H9 (cell line): ENCODE measurements around the gene TTC1. TPM values are rescaled to one million over a fixed set of nuclear protein-coding genes. Genes with fewer than 3 reads are reported as not detected.

ENCODE experiments used
- DNase-seq: peaks from one replicate; pipeline ENCODE4 v3.0.0-alpha.2; 2017
- H2AFZ ChIP-seq: one replicate; pipeline ENCODE4 v1.6.1; 2013; ENCODE audit warnings: mild to moderate bottlenecking, low read length, control low read depth, moderate library complexity
- H2AK5ac ChIP-seq: 2 replicates; pipeline ENCODE4 v1.6.1; 2013; ENCODE audit warnings: low read length, control low read depth, mixed read lengths; ENCODE audit not compliant: insufficient read length
- H2BK120ac ChIP-seq: one replicate; pipeline ENCODE4 v1.6.1; 2013; ENCODE audit warnings: low read depth, mild to moderate bottlenecking, low read length, control low read depth, inconsistent platforms; ENCODE audit not compliant: poor library complexity, severe bottlenecking
- H2BK12ac ChIP-seq: 2 replicates; pipeline ENCODE4 v1.6.1; 2013; ENCODE audit warnings: low read length, control low read depth, mixed read lengths, low read depth; ENCODE audit not compliant: insufficient read length
- H2BK15ac ChIP-seq: 2 replicates; pipeline ENCODE4 v1.6.1; 2013; ENCODE audit warnings: low read depth, low read length, control low read depth
- H2BK20ac ChIP-seq: one replicate; pipeline ENCODE4 v1.6.1; 2013; ENCODE audit warnings: low read depth, mild to moderate bottlenecking, low read length, control low read depth, inconsistent platforms; ENCODE audit not compliant: poor library complexity, severe bottlenecking
- H2BK5ac ChIP-seq: 2 replicates; pipeline ENCODE4 v1.6.1; 2013; ENCODE audit warnings: low read length, control low read depth, mixed read lengths; ENCODE audit not compliant: insufficient read length
- H3K14ac ChIP-seq: 2 replicates; pipeline ENCODE4 v1.6.1; 2013; ENCODE audit warnings: low read length, control low read depth; ENCODE audit not compliant: insufficient read depth
- H3K18ac ChIP-seq: 2 replicates; pipeline ENCODE4 v1.6.1; 2013; ENCODE audit warnings: low read depth, mild to moderate bottlenecking, mixed read lengths, low read length, control low read depth; ENCODE audit not compliant: insufficient read length
- H3K23ac ChIP-seq: 2 replicates; pipeline ENCODE4 v1.6.1; 2013; ENCODE audit warnings: low read length, control low read depth, mixed read lengths, low read depth; ENCODE audit not compliant: insufficient read length
- H3K23me2 ChIP-seq: 2 replicates; pipeline ENCODE4 v1.6.1; 2013; ENCODE audit warnings: low read depth, mild to moderate bottlenecking, mixed read lengths, low read length, control low read depth; ENCODE audit not compliant: insufficient read length, poor library complexity, severe bottlenecking
- H3K27ac ChIP-seq: 2 replicates; pipeline ENCODE4 v1.5.1; 2013; ENCODE audit warnings: low read length, control low read depth, mixed read lengths, low read depth; ENCODE audit not compliant: insufficient read length
- H3K27me3 ChIP-seq: 2 replicates; pipeline ENCODE4 v1.6.1; 2013; ENCODE audit warnings: low read length, control low read depth, inconsistent platforms; ENCODE audit not compliant: insufficient read depth
- H3K4ac ChIP-seq: 2 replicates; pipeline ENCODE4 v1.6.1; 2013; ENCODE audit warnings: low read depth, mild to moderate bottlenecking, control low read depth, inconsistent platforms, low read length, moderate library complexity
- H3K4me1 ChIP-seq: 2 replicates; pipeline ENCODE4 v1.6.1; 2013; ENCODE audit warnings: low read length, control low read depth, inconsistent platforms; ENCODE audit not compliant: insufficient read depth
- H3K4me2 ChIP-seq: 2 replicates; pipeline ENCODE4 v1.6.1; 2013; ENCODE audit warnings: low read length, control low read depth, mixed read lengths; ENCODE audit not compliant: insufficient read length, insufficient read depth
- H3K56ac ChIP-seq: 2 replicates; pipeline ENCODE4 v1.6.1; 2013; ENCODE audit warnings: low read depth, mild to moderate bottlenecking, mixed read lengths, low read length, control low read depth; ENCODE audit not compliant: insufficient read length
- H3K79me1 ChIP-seq: 2 replicates; pipeline ENCODE4 v1.6.1; 2013; ENCODE audit warnings: low read depth, mild to moderate bottlenecking, moderate library complexity, low read length, control low read depth, inconsistent platforms; ENCODE audit not compliant: insufficient read depth, poor library complexity, severe bottlenecking
- H3K79me2 ChIP-seq: 2 replicates; pipeline ENCODE4 v1.6.1; 2013; ENCODE audit warnings: low read length, control low read depth, inconsistent platforms; ENCODE audit not compliant: insufficient read depth
- H3K9ac ChIP-seq: 2 replicates; pipeline ENCODE4 v1.6.1; 2013; ENCODE audit warnings: low read length, control low read depth, mixed read lengths; ENCODE audit not compliant: insufficient read length; ENCODE audit errors: extremely low read depth
- H3K9me3 ChIP-seq: one replicate; pipeline ENCODE4 v1.6.1; 2013; ENCODE audit warnings: low read depth, low read length, inconsistent platforms; ENCODE audit not compliant: control insufficient read depth
- H3T11ph ChIP-seq: one replicate; pipeline ENCODE4 v1.6.1; 2013; ENCODE audit warnings: mild to moderate bottlenecking, low read length, control low read depth, inconsistent platforms
- H4K20me1 ChIP-seq: one replicate; pipeline ENCODE4 v1.6.1; 2013; ENCODE audit not compliant: control insufficient read depth, insufficient read length, insufficient read depth
- H4K5ac ChIP-seq: 2 replicates; pipeline ENCODE4 v1.6.1; 2013; ENCODE audit warnings: low read depth, mild to moderate bottlenecking, mixed read lengths, low read length, control low read depth; ENCODE audit not compliant: insufficient read length
- H4K8ac ChIP-seq: replicated peaks from 2 replicates; pipeline ENCODE4 v1.6.1; 2013; ENCODE audit warnings: low read length, control low read depth, mixed read lengths, low read depth; ENCODE audit not compliant: insufficient read length
- H4K91ac ChIP-seq: 2 replicates; pipeline ENCODE4 v1.6.1; 2013; ENCODE audit warnings: low read depth, mild to moderate bottlenecking, moderate library complexity, mixed read lengths, low read length, control low read depth; ENCODE audit not compliant: insufficient read length
- H3K27ac Mint-ChIP-seq, 3 experiments: 2 replicates in 2 of 3; 3 replicates in 1 of 3; pipeline ENCODE4 v1.8.0; 2020 to 2021; ENCODE audit warnings: mixed read lengths in 3 of 3, mild to moderate bottlenecking in 1 of 3, moderate library complexity in 1 of 3
- H3K27me3 Mint-ChIP-seq: 2 replicates; pipeline ENCODE4 v1.8.0; 2021; ENCODE audit warnings: low read depth, mild to moderate bottlenecking, moderate library complexity, mixed read lengths
- H3K36me3 Mint-ChIP-seq, 3 experiments: 2 replicates in 2 of 3; 3 replicates in 1 of 3; pipeline ENCODE4 v1.8.0; 2020 to 2021; ENCODE audit warnings: low read depth in 3 of 3, mixed read lengths in 3 of 3; ENCODE audit not compliant: insufficient read depth in 1 of 3
- H3K4me1 Mint-ChIP-seq, 2 experiments: 2 replicates each; pipeline ENCODE4 v1.8.0; 2020; ENCODE audit warnings: mixed read lengths in 2 of 2
- H3K4me3 Mint-ChIP-seq, 2 experiments: 2 replicates in 1 of 2; 3 replicates in 1 of 2; pipeline ENCODE4 v1.8.0; 2020 to 2021; ENCODE audit warnings: mild to moderate bottlenecking in 2 of 2, mixed read lengths in 2 of 2, moderate library complexity in 1 of 2
- H3K9me3 Mint-ChIP-seq, 2 experiments: 2 replicates in 1 of 2; 3 replicates in 1 of 2; pipeline ENCODE4 v1.8.0; 2020; ENCODE audit warnings: mild to moderate bottlenecking in 2 of 2, mixed read lengths in 2 of 2, moderate library complexity in 1 of 2
- WGBS: extraction: QIAGEN DNeasy Blood & Tissue Kit; methylation state at CpG from one replicate; pipeline ENCODE4 v1.1.7; 2013; ENCODE audit warnings: missing lambda C conversion rate, low lambda C conversion rate, mixed read lengths; ENCODE audit not compliant: insufficient read length; ENCODE audit errors: extremely low coverage; 5-methylcytosine and 5-hydroxymethylcytosine counted together
- total RNA-seq: library from RNA; stranded (reverse); gene quantifications from 2 replicates; pipeline ENCODE4 v1.2.1, GENCODE V29; 2021
- TF ChIP-seq, protein P1 (sequence below): fragments of 200-600 bp; sonication (generic); conservative IDR thresholded peaks from 3 replicates; pipeline ENCODE4 v1.8.0; 2021; ENCODE audit warnings: antibody characterized with exemption, mild to moderate bottlenecking

The TTC1 gene
- total RNA-seq, 1 experiment from 2014 or later, result 62.6 TPM

DNA sequence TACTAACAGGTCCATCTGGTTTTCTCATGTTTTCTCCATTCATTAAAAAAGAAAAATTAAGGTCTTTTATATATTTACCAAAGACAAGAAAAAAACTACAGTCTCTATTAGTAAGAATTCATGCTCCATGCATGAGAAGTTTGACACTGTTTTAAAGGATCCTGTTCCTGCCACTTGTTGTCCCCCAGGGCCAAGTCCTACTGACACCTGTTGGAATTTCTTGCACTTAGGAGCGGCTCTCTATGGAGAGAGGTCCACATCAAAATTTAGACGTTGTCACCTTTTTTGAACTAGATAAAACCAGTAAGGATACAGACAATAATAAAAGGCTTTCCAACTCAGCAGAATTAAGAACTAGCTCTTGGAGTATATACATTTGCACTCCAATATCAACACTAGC, 68.1 kb downstream of the TTC1 start:
- H2AFZ ChIP-seq, result no peak overlapping the region
- no peak overlapping the region for H4K91ac ChIP-seq
- H2BK12ac ChIP-seq, result no peak overlapping the region
- no peak overlapping the region for H3K14ac ChIP-seq
- WGBS, result no CpG with 5 or more reads among the region's 2 CpGs
- no peak overlapping the region for H4K8ac ChIP-seq
- H2BK20ac ChIP-seq, result no peak overlapping the region
- no peak overlapping the region for H3K9ac ChIP-seq
- H3K9me3 ChIP-seq, result no peaks in the 10 kb centered on the region
- H3K79me1 ChIP-seq, result no peaks in the 10 kb centered on the region
- Mint-ChIP-seq H3K9me3 (no peaks in the 10 kb centered on the region), H3K4me3 (no peak overlapping the region), H3K27ac (no peak overlapping the region), H3K27me3 (no peaks in the 10 kb centered on the region), H3K36me3 (peaks cover 9 to 27% (median 15%) of the 10 kb centered on the region in 3 experiments; a peak in 5 of 7 replicates), H3K4me1 (peaks cover 10 to 16% of the 10 kb centered on the region in 2 experiments)
- H2BK15ac ChIP-seq, result no peak overlapping the region
- no peak overlapping the region for H3K23ac ChIP-seq
- no peaks in the 10 kb centered on the region for H4K20me1 ChIP-seq
- H4K5ac ChIP-seq, result no peak overlapping the region
- H2BK120ac ChIP-seq, result no peak overlapping the region
- H3K4ac ChIP-seq, result no peak overlapping the region
- no peaks in the 10 kb centered on the region for H3K27me3 ChIP-seq
- H3K23me2 ChIP-seq, result no peaks in the 10 kb centered on the region
- TF ChIP-seq, protein P1, sequence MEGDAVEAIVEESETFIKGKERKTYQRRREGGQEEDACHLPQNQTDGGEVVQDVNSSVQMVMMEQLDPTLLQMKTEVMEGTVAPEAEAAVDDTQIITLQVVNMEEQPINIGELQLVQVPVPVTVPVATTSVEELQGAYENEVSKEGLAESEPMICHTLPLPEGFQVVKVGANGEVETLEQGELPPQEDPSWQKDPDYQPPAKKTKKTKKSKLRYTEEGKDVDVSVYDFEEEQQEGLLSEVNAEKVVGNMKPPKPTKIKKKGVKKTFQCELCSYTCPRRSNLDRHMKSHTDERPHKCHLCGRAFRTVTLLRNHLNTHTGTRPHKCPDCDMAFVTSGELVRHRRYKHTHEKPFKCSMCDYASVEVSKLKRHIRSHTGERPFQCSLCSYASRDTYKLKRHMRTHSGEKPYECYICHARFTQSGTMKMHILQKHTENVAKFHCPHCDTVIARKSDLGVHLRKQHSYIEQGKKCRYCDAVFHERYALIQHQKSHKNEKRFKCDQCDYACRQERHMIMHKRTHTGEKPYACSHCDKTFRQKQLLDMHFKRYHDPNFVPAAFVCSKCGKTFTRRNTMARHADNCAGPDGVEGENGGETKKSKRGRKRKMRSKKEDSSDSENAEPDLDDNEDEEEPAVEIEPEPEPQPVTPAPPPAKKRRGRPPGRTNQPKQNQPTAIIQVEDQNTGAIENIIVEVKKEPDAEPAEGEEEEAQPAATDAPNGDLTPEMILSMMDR, result no peak
- no peaks in the 10 kb centered on the region for H3K4me1 ChIP-seq
- H2AK5ac ChIP-seq, result no peak overlapping the region
- H3K27ac ChIP-seq, result no peak overlapping the region
- H3K79me2 ChIP-seq, result no peaks in the 10 kb centered on the region
- DNase-seq, result no peak
- no peak overlapping the region for H3K56ac ChIP-seq
- no peak overlapping the region for H3T11ph ChIP-seq
- no peak overlapping the region for H3K18ac ChIP-seq
- H3K4me2 ChIP-seq, result no peak overlapping the region
- H2BK5ac ChIP-seq, result no peak overlapping the region
